H1 (cell line): Measurements from ENCODE around the gene NAB1.

Experiments
- YY1 ChIP-seq: IDR thresholded peaks from 2 replicates; pipeline ENCODE4 v1.6.1; 2011; ENCODE audit warnings: low read depth, mild to moderate bottlenecking, low read length
- TF ChIP-seq, protein P1 (sequence below), 3 experiments: IDR thresholded peaks; 1 replicate in 2 of 3; 2 replicates in 1 of 3; pipeline versions ENCODE4 v1.5.1 to v1.6.1; 2011; ENCODE audit warnings: low read length in 3 of 3, mild to moderate bottlenecking in 3 of 3, inconsistent platforms in 2 of 3, low read depth in 1 of 3, moderate library complexity in 1 of 3; ENCODE audit not compliant: insufficient read depth in 1 of 3; ENCODE audit errors: control extremely low read depth in 1 of 3
- TF ChIP-seq, protein P2 (sequence below): IDR thresholded peaks from 2 replicates; pipeline ENCODE4 v1.6.1; 2011; ENCODE audit warnings: low read length, improper control_type of control experiment

DNA sequence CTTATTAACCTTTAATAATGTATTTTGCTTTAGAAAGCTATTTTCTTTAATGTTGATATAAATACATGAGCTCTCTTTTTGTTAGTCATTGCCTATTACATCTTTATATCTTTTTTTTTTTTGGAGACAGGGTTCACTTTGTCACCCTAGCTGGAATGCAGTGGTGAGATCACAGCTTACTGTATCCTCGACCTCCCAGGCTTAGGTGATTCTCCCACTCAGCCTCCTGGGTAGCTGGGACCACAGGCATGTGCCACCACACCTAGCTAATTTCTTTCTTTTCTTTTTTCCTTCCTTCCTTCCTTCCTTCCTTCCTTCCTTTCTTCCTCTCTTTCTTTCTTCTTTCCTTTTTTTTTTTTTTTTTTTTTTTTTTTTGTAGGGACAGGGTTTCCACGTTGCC lies 15.4 kb downstream of the NAB1 start:
- TF ChIP-seq, protein P1, sequence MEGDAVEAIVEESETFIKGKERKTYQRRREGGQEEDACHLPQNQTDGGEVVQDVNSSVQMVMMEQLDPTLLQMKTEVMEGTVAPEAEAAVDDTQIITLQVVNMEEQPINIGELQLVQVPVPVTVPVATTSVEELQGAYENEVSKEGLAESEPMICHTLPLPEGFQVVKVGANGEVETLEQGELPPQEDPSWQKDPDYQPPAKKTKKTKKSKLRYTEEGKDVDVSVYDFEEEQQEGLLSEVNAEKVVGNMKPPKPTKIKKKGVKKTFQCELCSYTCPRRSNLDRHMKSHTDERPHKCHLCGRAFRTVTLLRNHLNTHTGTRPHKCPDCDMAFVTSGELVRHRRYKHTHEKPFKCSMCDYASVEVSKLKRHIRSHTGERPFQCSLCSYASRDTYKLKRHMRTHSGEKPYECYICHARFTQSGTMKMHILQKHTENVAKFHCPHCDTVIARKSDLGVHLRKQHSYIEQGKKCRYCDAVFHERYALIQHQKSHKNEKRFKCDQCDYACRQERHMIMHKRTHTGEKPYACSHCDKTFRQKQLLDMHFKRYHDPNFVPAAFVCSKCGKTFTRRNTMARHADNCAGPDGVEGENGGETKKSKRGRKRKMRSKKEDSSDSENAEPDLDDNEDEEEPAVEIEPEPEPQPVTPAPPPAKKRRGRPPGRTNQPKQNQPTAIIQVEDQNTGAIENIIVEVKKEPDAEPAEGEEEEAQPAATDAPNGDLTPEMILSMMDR (IDR thresholded peaks at IDR 0.05; ENCODE audit: control extremely low read depth in 1 of 3, insufficient read depth in 1 of 3, low read depth in 1 of 3, low read length in 3 of 3) = no peak
- no peak for TF ChIP-seq YY1
- TF ChIP-seq, protein P2, sequence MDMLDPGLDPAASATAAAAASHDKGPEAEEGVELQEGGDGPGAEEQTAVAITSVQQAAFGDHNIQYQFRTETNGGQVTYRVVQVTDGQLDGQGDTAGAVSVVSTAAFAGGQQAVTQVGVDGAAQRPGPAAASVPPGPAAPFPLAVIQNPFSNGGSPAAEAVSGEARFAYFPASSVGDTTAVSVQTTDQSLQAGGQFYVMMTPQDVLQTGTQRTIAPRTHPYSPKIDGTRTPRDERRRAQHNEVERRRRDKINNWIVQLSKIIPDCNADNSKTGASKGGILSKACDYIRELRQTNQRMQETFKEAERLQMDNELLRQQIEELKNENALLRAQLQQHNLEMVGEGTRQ = no peak
